ENCODE measurements around the gene TACO1.

Gene TACO1

GRCh38 chr17:63601439-63602371 is 1.0 kb downstream of the TACO1 start:
- no peak for DNase-seq (ENCODE audit: low spot score)

- DNase-seq (ENCODE audit: low spot score) = peak; percentile 51
These were observed 9.3 kb downstream of the TACO1 start for GRCh38 chr17:63609816-63610573.

- DNase-seq (ENCODE audit: low spot score) = no peak
These were observed 10.2 kb downstream of the TACO1 start for GRCh38 chr17:63610854-63611253.

- DNase-seq (ENCODE audit: low spot score) = peak; percentile 74
These were observed 10.7 kb downstream of the TACO1 start for GRCh38 chr17:63611354-63611753.

- DNase-seq (ENCODE audit: low spot score) = no peak
These were observed 13.0 kb downstream of the TACO1 start for GRCh38 chr17:63613663-63614062.

- DNase-seq (ENCODE audit: low spot score) = no peak
These were observed 20.6 kb downstream of the TACO1 start for GRCh38 chr17:63621229-63621683.

GRCh38 chr17:63621684-63622573 is 21.2 kb downstream of the TACO1 start, which contains the start of gene MAP3K3:
Gene MAP3K3 (plus strand): TSS chr17:63622417. CDS start chr17:63622760, 343 bp downstream.
- DNase-seq (ENCODE audit: low spot score) = peak; percentile 100

GRCh38 chr17:63622574-63623390 is 22.1 kb downstream of the TACO1 start:
- DNase-seq (ENCODE audit: low spot score) = peak; percentile 53

GRCh38 chr17:63623786-63624530 is 23.3 kb downstream of the TACO1 start:
- DNase-seq (ENCODE audit: low spot score) = no peak

GRCh38 chr17:63624531-63624880 is 23.8 kb downstream of the TACO1 start:
- DNase-seq (ENCODE audit: low spot score) = no peak

- DNase-seq (ENCODE audit: low spot score) = no peak
These were observed 26.0 kb downstream of the TACO1 start for GRCh38 chr17:63626551-63627180.

- no peak for DNase-seq (ENCODE audit: low spot score)
These were observed 28.9 kb downstream of the TACO1 start for GRCh38 chr17:63629627-63630026.

GRCh38 chr17:63631062-63631461 is 30.4 kb downstream of the TACO1 start:
- DNase-seq (ENCODE audit: low spot score) = no peak

- DNase-seq (ENCODE audit: low spot score) = no peak
These were observed 30.9 kb downstream of the TACO1 start for GRCh38 chr17:63631626-63632025.

GRCh38 chr17:63633742-63634141 is 33.0 kb downstream of the TACO1 start:
- DNase-seq (ENCODE audit: low spot score) = no peak

GRCh38 chr17:63634163-63634562 is 33.5 kb downstream of the TACO1 start:
- no peak for DNase-seq (ENCODE audit: low spot score)

GRCh38 chr17:63634816-63635215 is 34.1 kb downstream of the TACO1 start:
- no peak for DNase-seq (ENCODE audit: low spot score)

GRCh38 chr17:63635290-63635689 is 34.6 kb downstream of the TACO1 start:
- DNase-seq (ENCODE audit: low spot score) = no peak

- DNase-seq (ENCODE audit: low spot score) = no peak
These were observed 35.1 kb downstream of the TACO1 start for GRCh38 chr17:63635787-63636186.

GRCh38 chr17:63639125-63639524 is 38.4 kb downstream of the TACO1 start:
- DNase-seq (ENCODE audit: low spot score) = no peak
